Type B pancreatic cell (in vitro differentiated cells): ENCODE data around the gene ANKRD33B. TPM values are rescaled to one million over a fixed set of nuclear protein-coding genes. Genes with fewer than 3 reads are reported as not detected.

Experiments
- DNase-seq: peaks from one replicate; pipeline ENCODE4 v3.0.0; 2021; ENCODE audit warnings: mixed read lengths; ENCODE audit not compliant: unreplicated experiment; ENCODE audit errors: extremely low spot score
- H3K27ac Mint-ChIP-seq: 2 replicates; pipeline ENCODE4 v1.8.0; 2021; ENCODE audit warnings: mild to moderate bottlenecking, mixed read lengths
- H3K27me3 Mint-ChIP-seq: 2 replicates; pipeline ENCODE4 v1.8.0; 2021; ENCODE audit warnings: mixed read lengths
- H3K36me3 Mint-ChIP-seq: 2 replicates; pipeline ENCODE4 v1.8.0; 2021; ENCODE audit warnings: mixed read lengths
- H3K4me1 Mint-ChIP-seq: one replicate; pipeline ENCODE4 v1.8.0; 2021; ENCODE audit warnings: mixed read lengths; ENCODE audit not compliant: unreplicated experiment
- H3K4me3 Mint-ChIP-seq: 2 replicates; pipeline ENCODE4 v1.8.0; 2021; ENCODE audit warnings: mild to moderate bottlenecking, mixed read lengths
- H3K9me3 Mint-ChIP-seq: 2 replicates; pipeline ENCODE4 v1.8.0; 2021; ENCODE audit warnings: mixed read lengths
- total RNA-seq: library from RNA; stranded (reverse); gene quantifications from 2 replicates; pipeline ENCODE4 v1.2.1, GENCODE V29; 2021; ENCODE audit warnings: low replicate concordance
- TF ChIP-seq, protein P1 (sequence below): fragments of 200-600 bp; sonication (generic); conservative IDR thresholded peaks from 2 replicates; pipeline ENCODE4 v1.5.0; 2021; ENCODE audit warnings: antibody characterized with exemption, mild to moderate bottlenecking

ANKRD33B gene
- total RNA-seq, 1 donor from 2014 or later, result 3.4 TPM

DNA sequence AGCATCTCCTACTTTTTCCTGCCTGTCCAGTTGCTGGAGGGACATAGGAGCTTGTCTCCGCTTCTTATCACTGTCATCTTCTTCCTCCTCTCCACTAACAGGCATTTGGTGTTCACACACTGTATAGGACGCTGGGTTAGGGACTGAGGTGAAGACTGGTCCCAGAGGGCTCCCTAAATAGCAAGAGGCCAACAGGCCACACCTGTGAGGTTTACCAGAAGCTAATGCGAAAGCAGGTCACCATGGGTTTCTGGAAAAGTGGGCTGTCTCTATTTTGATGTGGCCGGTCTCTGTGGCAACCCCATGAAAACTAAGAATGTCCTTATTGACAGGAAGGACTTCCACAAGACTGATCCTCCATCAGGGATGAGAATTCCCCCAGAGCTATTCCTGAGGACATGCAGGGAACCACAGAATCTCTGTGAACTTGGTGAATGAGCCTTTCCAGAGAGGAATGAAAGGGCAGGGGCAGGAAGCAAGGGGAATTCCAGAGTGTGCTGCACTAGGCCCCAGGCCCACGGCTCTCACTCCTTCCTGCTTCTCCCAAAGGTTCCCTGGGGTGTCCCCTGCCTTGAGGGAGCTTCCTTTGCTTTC lies 135.5 kb downstream of the ANKRD33B start:
- Mint-ChIP-seq H3K27me3 (no peaks in the 10 kb centered on the region), H3K4me3 (no peak overlapping the region)
- DNase-seq, result no peak

DNA sequence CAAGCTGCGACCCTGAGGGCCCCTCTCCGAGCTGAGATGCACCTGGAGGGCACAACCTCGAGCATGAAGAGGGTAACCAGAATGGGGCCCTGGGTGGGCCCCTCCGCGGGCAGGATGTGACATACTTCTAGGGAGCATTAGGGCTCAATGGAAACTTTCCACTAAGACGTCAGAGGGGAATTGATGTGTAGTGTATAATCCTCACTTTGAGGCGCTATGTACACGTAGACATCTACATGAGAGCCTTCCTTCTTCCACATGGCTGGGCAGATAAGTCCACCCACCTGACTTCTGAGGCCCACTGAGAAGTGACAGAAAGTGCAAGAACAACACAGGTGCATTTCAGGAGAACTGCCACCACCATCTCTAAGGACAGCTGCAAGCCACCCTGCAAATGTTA lies 136.1 kb downstream of the ANKRD33B start:
- Mint-ChIP-seq H3K4me3 (no peak overlapping the region), H3K27ac (no peak overlapping the region), H3K4me1 (peaks cover 22% of the 10 kb centered on the region), H3K27me3 (no peaks in the 10 kb centered on the region), H3K9me3 (no peaks in the 10 kb centered on the region), H3K36me3 (peaks cover 7% of the 10 kb centered on the region)
- DNase-seq, result no peak
- TF ChIP-seq, protein P1, sequence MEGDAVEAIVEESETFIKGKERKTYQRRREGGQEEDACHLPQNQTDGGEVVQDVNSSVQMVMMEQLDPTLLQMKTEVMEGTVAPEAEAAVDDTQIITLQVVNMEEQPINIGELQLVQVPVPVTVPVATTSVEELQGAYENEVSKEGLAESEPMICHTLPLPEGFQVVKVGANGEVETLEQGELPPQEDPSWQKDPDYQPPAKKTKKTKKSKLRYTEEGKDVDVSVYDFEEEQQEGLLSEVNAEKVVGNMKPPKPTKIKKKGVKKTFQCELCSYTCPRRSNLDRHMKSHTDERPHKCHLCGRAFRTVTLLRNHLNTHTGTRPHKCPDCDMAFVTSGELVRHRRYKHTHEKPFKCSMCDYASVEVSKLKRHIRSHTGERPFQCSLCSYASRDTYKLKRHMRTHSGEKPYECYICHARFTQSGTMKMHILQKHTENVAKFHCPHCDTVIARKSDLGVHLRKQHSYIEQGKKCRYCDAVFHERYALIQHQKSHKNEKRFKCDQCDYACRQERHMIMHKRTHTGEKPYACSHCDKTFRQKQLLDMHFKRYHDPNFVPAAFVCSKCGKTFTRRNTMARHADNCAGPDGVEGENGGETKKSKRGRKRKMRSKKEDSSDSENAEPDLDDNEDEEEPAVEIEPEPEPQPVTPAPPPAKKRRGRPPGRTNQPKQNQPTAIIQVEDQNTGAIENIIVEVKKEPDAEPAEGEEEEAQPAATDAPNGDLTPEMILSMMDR, result no peak

More for the DNA sequence above, 135.5 kb downstream of the ANKRD33B start:
- no peak overlapping the region for H3K27ac Mint-ChIP-seq
- H3K9me3 Mint-ChIP-seq, result no peaks in the 10 kb centered on the region
- peaks cover 9% of the 10 kb centered on the region for H3K36me3 Mint-ChIP-seq
- H3K4me1 Mint-ChIP-seq, result peaks cover 24% of the 10 kb centered on the region
- TF ChIP-seq, protein P1, result no peak

DNA sequence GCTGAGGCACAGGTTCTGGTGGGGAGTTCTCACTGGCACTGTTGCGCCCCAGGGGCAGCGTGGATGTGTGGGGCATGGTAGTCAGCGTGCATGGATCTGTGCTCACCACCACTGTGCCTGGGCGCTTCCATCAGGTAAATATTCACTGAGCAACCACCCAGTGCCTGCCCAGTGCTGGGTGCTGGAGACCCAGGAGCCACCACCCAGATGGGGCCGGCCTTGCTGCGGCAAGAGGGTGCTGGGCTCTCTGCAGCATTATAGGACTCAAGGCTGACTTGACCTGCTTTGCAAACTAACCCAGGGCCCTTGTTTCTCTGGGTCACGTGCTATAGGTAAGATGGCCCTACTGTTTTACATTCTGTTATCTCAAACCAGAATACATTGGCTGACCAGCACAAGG lies 136.6 kb downstream of the ANKRD33B start:
- Mint-ChIP-seq H3K27ac (no peak overlapping the region), H3K9me3 (no peaks in the 10 kb centered on the region), H3K4me1 (peaks cover 23% of the 10 kb centered on the region), H3K36me3 (peaks cover 4% of the 10 kb centered on the region), H3K4me3 (no peak overlapping the region), H3K27me3 (no peaks in the 10 kb centered on the region)
- TF ChIP-seq, protein P1, result no peak
- no peak for DNase-seq

DNA sequence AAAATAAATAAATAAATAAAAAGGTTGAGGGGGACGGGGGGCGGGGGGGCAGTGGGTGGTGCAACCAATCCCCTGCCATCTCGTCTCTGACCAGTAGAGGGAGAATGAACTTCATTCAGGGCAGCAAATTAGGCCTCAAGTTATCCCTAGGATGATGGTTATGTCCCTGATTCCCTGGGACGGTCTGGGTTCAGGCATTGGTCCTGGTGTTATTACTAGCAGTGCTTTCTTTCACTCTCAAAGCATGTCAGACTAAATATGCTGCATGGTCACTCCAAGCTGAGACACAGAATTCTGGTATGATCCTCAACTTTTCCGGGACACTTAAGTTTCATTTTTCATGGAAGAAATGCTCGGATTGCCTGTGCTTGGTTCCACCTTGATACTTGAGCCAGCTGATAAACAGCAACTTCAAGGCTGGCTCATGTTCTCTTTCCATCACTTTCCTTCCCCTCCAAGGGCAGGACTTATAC lies 137.7 kb downstream of the ANKRD33B start:
- no peak overlapping the region for H3K4me3 Mint-ChIP-seq
- peak overlapping the region; percentile 63 for H3K27ac Mint-ChIP-seq
- H3K4me1 Mint-ChIP-seq, result peaks cover 27% of the 10 kb centered on the region
- DNase-seq, result no peak
- peaks cover 4% of the 10 kb centered on the region for H3K36me3 Mint-ChIP-seq
- TF ChIP-seq, protein P1, result peak; percentile 85
- H3K9me3 Mint-ChIP-seq, result no peaks in the 10 kb centered on the region
- H3K27me3 Mint-ChIP-seq, result no peaks in the 10 kb centered on the region

DNA sequence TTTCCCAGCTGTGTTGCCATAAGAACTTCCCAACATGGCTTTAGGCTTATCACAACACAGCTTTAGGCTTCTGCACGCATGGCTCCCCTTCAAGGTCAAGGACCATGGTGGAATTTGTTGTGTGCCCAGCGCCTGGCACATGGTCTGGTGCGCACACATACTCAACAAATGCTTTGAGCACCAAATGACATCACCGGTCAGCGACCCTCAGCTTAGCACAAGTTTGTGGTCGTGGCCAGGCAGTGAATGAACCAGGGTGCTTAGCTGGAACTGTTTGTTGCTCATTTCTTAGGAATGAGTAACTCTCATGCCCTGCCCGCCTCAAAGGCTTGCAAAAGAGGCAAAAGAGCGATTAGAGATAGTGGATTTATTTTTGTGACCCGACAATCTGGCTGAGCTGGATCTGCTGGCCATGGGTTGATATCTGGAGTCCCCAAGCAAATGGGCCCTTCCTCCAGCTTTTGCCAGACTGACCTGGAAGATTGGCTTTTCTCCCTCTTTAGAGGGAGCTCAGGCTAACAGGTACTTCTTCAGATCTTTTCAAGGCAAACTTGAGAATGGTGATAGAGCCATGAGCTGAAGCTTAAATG lies 138.3 kb downstream of the ANKRD33B start:
- H3K27me3 Mint-ChIP-seq, result no peaks in the 10 kb centered on the region
- H3K9me3 Mint-ChIP-seq, result no peaks in the 10 kb centered on the region
- H3K4me3 Mint-ChIP-seq, result no peak overlapping the region
- TF ChIP-seq, protein P1, result no peak
- H3K36me3 Mint-ChIP-seq, result peaks cover 4% of the 10 kb centered on the region
- H3K4me1 Mint-ChIP-seq, result peaks cover 24% of the 10 kb centered on the region
- DNase-seq, result no peak
- peak overlapping the region; percentile 63 for H3K27ac Mint-ChIP-seq
